Muscle of leg (tissue), 16 donors: ENCODE measurements around the gene SLC25A5. TPM values are rescaled to one million over a fixed set of nuclear protein-coding genes. Genes with fewer than 3 reads are reported as not detected.
A peak's percentile ranks its signal among the peaks of the same experiment; 100 is the strongest.

Source experiments
- DNase-seq: peaks from one replicate; pipeline ENCODE4 v3.0.0; 2013
- H3K27ac ChIP-seq: one replicate; pipeline ENCODE4 v1.5.1; 2013; ENCODE audit warnings: mild to moderate bottlenecking, low read length, control low read depth
- H3K27me3 ChIP-seq: one replicate; pipeline ENCODE4 v1.6.1; 2013; ENCODE audit warnings: low read length; ENCODE audit not compliant: control insufficient read depth, insufficient read depth
- H3K36me3 ChIP-seq: one replicate; pipeline ENCODE4 v1.6.1; 2013; ENCODE audit warnings: low read length; ENCODE audit not compliant: control insufficient read depth, insufficient read depth
- H3K4me1 ChIP-seq: one replicate; pipeline ENCODE4 v1.6.1; 2013; ENCODE audit warnings: low read length; ENCODE audit not compliant: control insufficient read depth, insufficient read depth
- H3K4me3 ChIP-seq: one replicate; pipeline ENCODE4 v1.5.1; 2013; ENCODE audit warnings: low read length, control low read depth
- H3K9me3 ChIP-seq: replicated peaks from 2 replicates; pipeline ENCODE4 v1.6.1; 2013; ENCODE audit warnings: low read depth, low read length; ENCODE audit not compliant: control insufficient read depth
- WGBS: methylation state at CpG from one replicate; pipeline ENCODE4 v1.1.5; 2013; ENCODE audit warnings: missing lambda C conversion rate; ENCODE audit not compliant: insufficient coverage; 5-methylcytosine and 5-hydroxymethylcytosine counted together
- long read RNA-seq, 11 donors: transcript quantifications; one replicate each; lab custom pipeline, GENCODE V29; 2026
- polyA plus RNA-seq, 8 donors: library from polyadenylated mRNA; unstranded; fragments of 120-200 nt; gene quantifications; one replicate each; pipeline versions ENCODE4 v1.2.1 to v1.2.3, GENCODE V29; 2013; ENCODE audit warnings: inconsistent platforms in 1 of 8, low replicate concordance in 1 of 8; ENCODE audit not compliant: insufficient read length in 8 of 8, insufficient read depth in 1 of 8
- total RNA-seq: library from RNA; stranded (reverse); fragments of 120-200 nt; gene quantifications from one replicate; pipeline ENCODE4 v1.2.4, GENCODE V29; 2013

SLC25A5 gene
- 73.8 TPM for total RNA-seq
- 100 to 1,000 TPM; 165 to 190 (median 176) TPM for polyA plus RNA-seq
- long read RNA-seq, donor 1, transcript SLC25A5-203 (2 exons, 433 nt): minor isoform, 24 of 83 reads
- long read RNA-seq, donor 1, transcript SLC25A5-201 (4 exons, 1,274 nt): major isoform, 47 of 83 reads
- long read RNA-seq, donor 1, partial matches to known transcripts: 12 of 83 reads
- long read RNA-seq, donor 1, other reads (novel, unspliced or antisense): 0 of 83 reads
- long read RNA-seq, donor 2, transcript SLC25A5-201 (4 exons, 1,274 nt): major isoform, 16 of 30 reads
- long read RNA-seq, donor 2, partial matches to known transcripts: 10 of 30 reads
- long read RNA-seq, donor 2, other reads (novel, unspliced or antisense): 0 of 30 reads
- long read RNA-seq, donor 3, transcript SLC25A5-201 (4 exons, 1,274 nt): major isoform, 94 of 225 reads
- long read RNA-seq, donor 3, transcript SLC25A5-203 (2 exons, 433 nt): minor isoform, 28 of 225 reads
- long read RNA-seq, donor 3, partial matches to known transcripts: 103 of 225 reads
- long read RNA-seq, donor 3, other reads (novel, unspliced or antisense): 0 of 225 reads
- long read RNA-seq, donor 4, transcript SLC25A5-203 (2 exons, 433 nt): minor isoform, 21 of 112 reads
- long read RNA-seq, donor 4, transcript SLC25A5-201 (4 exons, 1,274 nt): major isoform, 60 of 112 reads
- long read RNA-seq, donor 4, partial matches to known transcripts: 31 of 112 reads
- long read RNA-seq, donor 4, other reads (novel, unspliced or antisense): 0 of 112 reads
- long read RNA-seq, donor 5, transcript SLC25A5-201 (4 exons, 1,274 nt): major isoform, 190 of 417 reads
- long read RNA-seq, donor 5, transcript SLC25A5-203 (2 exons, 433 nt): minor isoform, 141 of 417 reads
- long read RNA-seq, donor 5, partial matches to known transcripts: 81 of 417 reads
- long read RNA-seq, donor 5, other reads (novel, unspliced or antisense): 5 of 417 reads
- long read RNA-seq, donor 6, transcript SLC25A5-203 (2 exons, 433 nt): minor isoform, 89 of 352 reads
- long read RNA-seq, donor 6, transcript SLC25A5-201 (4 exons, 1,274 nt): major isoform, 137 of 352 reads
- long read RNA-seq, donor 6, partial matches to known transcripts: 126 of 352 reads
- long read RNA-seq, donor 6, other reads (novel, unspliced or antisense): 0 of 352 reads
- long read RNA-seq, donor 7, transcript SLC25A5-201 (4 exons, 1,274 nt): major isoform, 97 of 244 reads
- long read RNA-seq, donor 7, transcript SLC25A5-203 (2 exons, 433 nt): minor isoform, 84 of 244 reads
- long read RNA-seq, donor 7, partial matches to known transcripts: 55 of 244 reads
- long read RNA-seq, donor 7, other reads (novel, unspliced or antisense): 7 of 244 reads
- long read RNA-seq, donor 8, transcript SLC25A5-203 (2 exons, 433 nt): minor isoform, 23 of 184 reads
- long read RNA-seq, donor 8, transcript SLC25A5-201 (4 exons, 1,274 nt): major isoform, 68 of 184 reads
- long read RNA-seq, donor 8, partial matches to known transcripts: 93 of 184 reads
- long read RNA-seq, donor 8, other reads (novel, unspliced or antisense): 0 of 184 reads
- long read RNA-seq, donor 9, transcript SLC25A5-203 (2 exons, 433 nt): minor isoform, 68 of 194 reads
- long read RNA-seq, donor 9, transcript SLC25A5-201 (4 exons, 1,274 nt): major isoform, 72 of 194 reads
- long read RNA-seq, donor 9, partial matches to known transcripts: 54 of 194 reads
- long read RNA-seq, donor 9, other reads (novel, unspliced or antisense): 0 of 194 reads
- long read RNA-seq, donor 10, transcript SLC25A5-201 (4 exons, 1,274 nt): major isoform, 129 of 276 reads
- long read RNA-seq, donor 10, transcript SLC25A5-203 (2 exons, 433 nt): minor isoform, 40 of 276 reads
- long read RNA-seq, donor 10, partial matches to known transcripts: 106 of 276 reads
- long read RNA-seq, donor 10, other reads (novel, unspliced or antisense): 0 of 276 reads
- long read RNA-seq, donor 11, transcript SLC25A5-203 (2 exons, 433 nt): minor isoform, 49 of 242 reads
- long read RNA-seq, donor 11, transcript SLC25A5-201 (4 exons, 1,274 nt): major isoform, 98 of 242 reads
- long read RNA-seq, donor 11, partial matches to known transcripts: 95 of 242 reads
- long read RNA-seq, donor 11, other reads (novel, unspliced or antisense): 0 of 242 reads

DNA sequence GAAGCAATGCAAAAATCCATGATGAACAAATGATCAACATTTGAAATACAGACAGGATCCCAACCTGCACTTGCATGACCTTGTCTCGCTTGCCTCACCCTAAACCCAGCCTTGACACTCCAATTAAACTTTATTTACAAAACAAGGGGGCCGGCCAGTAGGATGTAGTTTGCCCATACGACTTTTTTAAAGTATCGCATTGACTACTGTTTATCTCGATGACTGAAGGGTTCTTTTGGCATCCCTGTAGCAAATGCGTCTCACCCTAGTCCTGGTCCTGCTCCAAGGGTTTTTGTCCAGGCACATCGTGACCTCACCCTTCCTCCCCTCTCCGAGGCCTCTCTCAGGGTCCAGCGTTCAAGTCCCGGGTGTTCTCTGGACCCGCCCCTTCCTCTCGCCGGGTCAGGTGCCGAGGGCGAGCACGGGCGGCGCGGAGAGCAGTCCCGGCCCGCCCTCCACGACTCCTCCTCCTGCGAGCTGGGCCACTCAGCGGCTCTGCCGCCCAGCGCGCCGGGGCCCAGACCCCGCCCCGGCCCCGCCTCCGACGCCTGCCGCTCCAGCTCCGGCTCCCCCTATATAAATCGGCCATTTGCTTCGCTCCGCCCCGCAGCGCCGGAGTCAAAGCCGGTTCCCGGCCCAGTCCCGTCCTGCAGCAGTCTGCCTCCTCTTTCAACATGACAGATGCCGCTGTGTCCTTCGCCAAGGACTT lies at the start of gene SLC25A5:
Gene SLC25A5, plus strand, starts transcription at position 603 of the 709 bp plus-strand sequence. Its CDS starts 72 bp downstream, at position 675.
- Histone ChIP-seq H3K4me1 (peaks cover 5% of the 10 kb centered on the region), H3K36me3 (peaks cover 9% of the 10 kb centered on the region), H3K27ac (peak within 1 kb of the TSS; percentile 98), H3K9me3 (no peaks in the 10 kb centered on the region), H3K4me3 (peak within 1 kb of the TSS; percentile 75), H3K27me3 (no peaks in the 10 kb centered on the region)
- WGBS: 46% methylated on average over 41 of the region's 46 CpGs
- peak; percentile 91 for DNase-seq

GRCh38 chrX:119419146-119419545 lies 49.1 kb upstream of the SLC25A5 start:
- no peak overlapping the region for H3K4me3 ChIP-seq
- WGBS: 65% methylated on average over 4 of the region's 4 CpGs
- no peaks in the 10 kb centered on the region for H3K4me1 ChIP-seq
- H3K27me3 ChIP-seq: no peaks in the 10 kb centered on the region
- peaks cover 4% of the 10 kb centered on the region for H3K36me3 ChIP-seq
- no peak for DNase-seq
- no peak overlapping the region for H3K27ac ChIP-seq
- no peaks in the 10 kb centered on the region for H3K9me3 ChIP-seq

DNA sequence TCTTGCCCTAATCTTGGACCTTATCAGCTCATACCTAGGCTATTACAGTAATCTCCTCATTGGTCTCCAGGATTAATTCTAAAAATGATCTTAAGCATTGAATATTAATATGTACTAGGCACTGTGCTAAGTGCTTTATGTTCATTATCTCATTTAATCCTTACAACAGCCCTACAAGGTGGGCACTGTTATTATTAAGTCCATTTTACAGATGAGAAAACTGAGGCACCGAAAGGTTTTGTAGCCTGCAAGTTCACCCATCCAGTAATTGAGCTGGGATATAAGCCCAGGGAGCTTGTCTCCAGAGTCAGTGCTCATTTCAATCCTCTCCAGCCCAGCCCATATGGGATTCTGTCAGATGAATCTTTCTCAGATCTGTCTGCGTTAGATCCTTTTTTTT lies 48.3 kb upstream of the SLC25A5 start:
- Histone ChIP-seq H3K4me1 (no peaks in the 10 kb centered on the region), H3K4me3 (no peak overlapping the region), H3K9me3 (no peaks in the 10 kb centered on the region), H3K27me3 (no peaks in the 10 kb centered on the region), H3K27ac (no peak overlapping the region), H3K36me3 (peaks cover 4% of the 10 kb centered on the region)
- WGBS: 80% methylated on average over 1 of the region's 2 CpGs
- DNase-seq: no peak

DNA sequence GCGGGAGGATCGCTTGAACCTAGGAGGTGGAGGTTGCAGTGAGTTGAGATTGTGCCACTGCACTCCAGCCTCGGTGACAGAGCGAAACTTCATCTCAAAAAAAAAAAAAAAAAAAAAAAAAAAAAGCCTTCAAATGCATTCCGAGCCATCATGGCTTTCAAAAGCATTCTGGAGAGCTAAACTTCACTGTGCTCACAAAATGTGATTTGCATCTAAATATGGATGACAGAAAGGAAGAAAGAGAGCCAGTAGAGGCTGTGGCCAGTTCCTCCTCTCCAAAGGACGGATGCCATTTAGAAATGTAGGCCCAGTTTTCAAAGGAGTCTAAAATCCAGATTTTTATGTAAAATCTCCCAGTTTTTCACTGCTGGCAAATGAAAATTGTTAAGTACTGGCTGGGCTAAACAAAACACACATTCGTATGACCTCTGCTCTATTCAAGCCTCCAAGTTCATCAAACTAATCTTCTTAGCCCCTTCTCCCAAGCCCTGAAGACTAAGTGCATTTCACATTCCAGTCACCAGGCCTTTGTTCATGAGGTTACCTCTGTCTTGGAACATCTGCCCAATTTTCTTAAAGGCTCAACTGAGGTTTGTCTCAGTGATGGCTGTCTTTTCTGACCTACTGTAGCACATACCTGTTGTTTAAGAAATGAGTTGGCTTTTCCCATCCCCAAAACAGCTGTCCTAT lies 47.1 kb upstream of the SLC25A5 start:
- no peak overlapping the region for H3K27ac ChIP-seq
- H3K9me3 ChIP-seq: no peaks in the 10 kb centered on the region
- 63% methylated on average over 2 of the region's 7 CpGs for WGBS
- H3K27me3 ChIP-seq: no peaks in the 10 kb centered on the region
- H3K4me1 ChIP-seq: no peaks in the 10 kb centered on the region
- no peak for DNase-seq
- no peak overlapping the region for H3K4me3 ChIP-seq
- peaks cover 4% of the 10 kb centered on the region for H3K36me3 ChIP-seq

GRCh38 chrX:119423631-119424030 lies 44.6 kb upstream of the SLC25A5 start:
- Histone ChIP-seq H3K27ac (no peak overlapping the region), H3K4me1 (no peaks in the 10 kb centered on the region), H3K36me3 (peaks cover 4% of the 10 kb centered on the region), H3K9me3 (no peaks in the 10 kb centered on the region), H3K27me3 (peaks cover 3% of the 10 kb centered on the region), H3K4me3 (no peak overlapping the region)
- peak; percentile 64 for DNase-seq
- WGBS: 96% methylated on average over 11 of the region's 14 CpGs

GRCh38 chrX:119424999-119425398 lies 43.2 kb upstream of the SLC25A5 start:
- no peak for DNase-seq
- WGBS: 70% methylated on average over 3 of the region's 6 CpGs

DNA sequence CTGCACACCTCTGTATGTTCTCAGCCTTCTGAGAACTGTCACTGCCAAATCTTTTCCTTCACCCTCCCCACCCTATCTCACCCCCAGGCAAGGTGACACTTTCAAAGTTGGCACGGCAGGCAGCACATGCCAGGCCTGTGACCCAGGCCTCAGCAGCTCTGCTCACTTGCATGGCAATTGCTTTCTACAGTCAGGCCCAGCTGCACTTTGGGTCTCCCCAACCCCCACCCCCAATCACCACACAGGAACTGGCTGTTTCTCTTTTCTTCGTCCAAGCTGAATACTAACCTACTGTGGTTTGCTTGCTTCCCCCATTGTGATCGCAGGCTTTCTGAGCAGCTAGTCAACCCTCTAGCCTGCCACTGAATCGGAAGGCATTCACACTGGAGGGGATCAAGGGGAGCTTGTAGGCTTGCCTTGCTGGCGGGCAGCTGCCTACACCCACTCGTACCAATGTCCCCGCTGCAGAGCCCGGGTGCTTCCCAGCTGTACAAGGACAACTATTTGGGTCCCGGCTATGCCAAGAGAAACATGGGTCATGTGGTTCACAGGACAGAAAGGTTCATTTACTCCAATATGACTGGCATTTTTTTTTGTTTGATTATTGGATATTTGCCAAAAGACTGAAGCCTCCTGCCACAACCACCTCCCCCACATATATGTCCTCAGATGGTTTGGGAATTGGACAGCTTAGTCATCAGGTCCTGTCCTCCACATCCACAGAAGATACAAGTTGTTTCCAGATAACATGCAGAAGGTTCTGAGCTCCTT lies 41.0 kb upstream of the SLC25A5 start:
- H3K9me3 ChIP-seq: no peaks in the 10 kb centered on the region
- 70% methylated on average over 6 of the region's 9 CpGs for WGBS
- no peak overlapping the region for H3K27ac ChIP-seq
- no peaks in the 10 kb centered on the region for H3K36me3 ChIP-seq
- no peak overlapping the region for H3K4me3 ChIP-seq
- no peaks in the 10 kb centered on the region for H3K4me1 ChIP-seq
- DNase-seq: peak; percentile 24
- peaks cover 3% of the 10 kb centered on the region for H3K27me3 ChIP-seq

More at GRCh38 chrX:119424999-119425398, 43.2 kb upstream of the SLC25A5 start:
- H3K27ac ChIP-seq: no peak overlapping the region
- H3K4me3 ChIP-seq: no peak overlapping the region
- H3K4me1 ChIP-seq: no peaks in the 10 kb centered on the region
- H3K9me3 ChIP-seq: no peaks in the 10 kb centered on the region
- peaks cover 3% of the 10 kb centered on the region for H3K27me3 ChIP-seq
- H3K36me3 ChIP-seq: no peaks in the 10 kb centered on the region
